DMS79 treated with DMSO at 0.1 percent for 48 hours (cell line): Measurements from ENCODE around the gene TGFBR3.

Source experiments
- DNase-seq: peaks from one replicate; lab custom pipeline; 2025; lab: John Stamatoyannopoulos, UW

Gene TGFBR3

GRCh38 chr1:91635763-91636162 lies 250.2 kb downstream of the TGFBR3 start:
- DNase-seq, result no peak

GRCh38 chr1:91633438-91633837 lies 252.5 kb downstream of the TGFBR3 start:
- no peak for DNase-seq

GRCh38 chr1:91631718-91632330 lies 254.1 kb downstream of the TGFBR3 start:
- no peak for DNase-seq

- DNase-seq, result no peak
Measured at GRCh38 chr1:91630803-91631202, 255.1 kb downstream of the TGFBR3 start.
